Loucy (cell line): ENCODE results near the gene FOXP1.

Experiments used
- H2AFZ ChIP-seq: fragments of 200-600 bp; sonication (generic); 2 replicates; pipeline ENCODE4 v1.6.0; 2016; ENCODE audit warnings: antibody characterized with exemption, mild to moderate bottlenecking, low read length, moderate library complexity
- H3F3A ChIP-seq: fragments of 200-600 bp; 2 replicates; pipeline ENCODE4 v1.6.0; 2016; ENCODE audit warnings: antibody characterized with exemption, low read depth, mild to moderate bottlenecking
- H3K27me3 ChIP-seq: fragments of 200-600 bp; sonication (generic); 2 replicates; pipeline ENCODE4 v1.6.1; 2014; ENCODE audit warnings: low read length, mild to moderate bottlenecking; ENCODE audit not compliant: insufficient read depth, poor library complexity, severe bottlenecking
- H3K36me3 ChIP-seq: fragments of 200-600 bp; sonication (generic); 2 replicates; pipeline ENCODE4 v1.6.1; 2016; ENCODE audit warnings: low read length; ENCODE audit not compliant: insufficient read depth
- H3K4me1 ChIP-seq: fragments of 200-600 bp; sonication (generic); 2 replicates; pipeline ENCODE4 v1.5.1; 2014; ENCODE audit warnings: low read length, mild to moderate bottlenecking; ENCODE audit not compliant: insufficient read depth, poor library complexity, severe bottlenecking
- H3K4me2 ChIP-seq: fragments of 200-600 bp; sonication (generic); 2 replicates; pipeline ENCODE4 v1.6.0; 2014; ENCODE audit warnings: antibody characterized with exemption, low read length, low read depth, mild to moderate bottlenecking; ENCODE audit not compliant: poor library complexity, severe bottlenecking
- H3K4me3 ChIP-seq: fragments of 200-600 bp; sonication (generic); 2 replicates; pipeline ENCODE4 v1.5.1; 2014; ENCODE audit warnings: low read length, mild to moderate bottlenecking, mixed read lengths; ENCODE audit not compliant: poor library complexity, severe bottlenecking
- H3K79me2 ChIP-seq: fragments of 200-600 bp; sonication (generic); 2 replicates; pipeline ENCODE4 v1.6.1; 2014; ENCODE audit warnings: low read length; ENCODE audit not compliant: insufficient read depth
- H3K9ac ChIP-seq: fragments of 200-600 bp; sonication (generic); 2 replicates; pipeline ENCODE4 v1.6.0; 2014; ENCODE audit warnings: mild to moderate bottlenecking, low read depth, low read length, moderate library complexity; ENCODE audit not compliant: poor library complexity, severe bottlenecking
- H3K9me2 ChIP-seq: fragments of 200-600 bp; sonication (generic); replicated peaks from 2 replicates; pipeline ENCODE4 v1.6.1; 2016; ENCODE audit warnings: low read depth, low read length, mixed read lengths
- H3K9me3 ChIP-seq: fragments of 200-600 bp; sonication (generic); 2 replicates; pipeline ENCODE4 v1.6.1; 2014; ENCODE audit warnings: mild to moderate bottlenecking, antibody characterized with exemption, low read length, low read depth; ENCODE audit not compliant: insufficient read depth
- H4K20me1 ChIP-seq: fragments of 200-600 bp; sonication (generic); 2 replicates; pipeline ENCODE4 v1.6.0; 2014; ENCODE audit warnings: antibody characterized with exemption, low read length, mild to moderate bottlenecking; ENCODE audit not compliant: insufficient read depth, poor library complexity, severe bottlenecking
- CTCF ChIP-seq: fragments of 200-600 bp; sonication (generic); conservative IDR thresholded peaks from 2 replicates; pipeline ENCODE4 v1.5.1; 2014; ENCODE audit warnings: mild to moderate bottlenecking, antibody characterized with exemption, low read length
- EZH2phosphoT487 ChIP-seq: fragments of 200-600 bp; IDR thresholded peaks from 2 replicates; pipeline ENCODE4 v1.6.1; 2018; ENCODE audit warnings: antibody characterized with exemption, mild to moderate bottlenecking, moderate library complexity, borderline replicate concordance

The FOXP1 gene

DNA sequence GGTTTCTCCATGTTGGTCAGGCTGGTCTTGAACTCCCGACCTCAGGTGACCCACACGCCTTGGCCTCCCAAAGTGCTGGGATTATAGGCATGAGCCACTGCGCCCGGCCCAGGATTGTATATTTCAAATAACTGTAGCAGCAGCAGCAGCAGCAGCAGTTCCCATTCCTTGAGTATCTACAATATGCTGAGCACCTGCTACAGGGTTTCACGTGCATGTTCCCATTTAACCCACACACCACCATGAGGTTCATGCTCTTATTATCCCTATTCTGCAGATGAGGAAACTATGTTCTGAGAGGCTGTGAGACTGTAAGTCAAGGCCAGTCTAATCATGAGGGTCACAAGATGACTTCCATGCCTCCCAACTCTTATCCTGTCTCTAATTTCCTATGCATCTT, 30.9 kb upstream of the FOXP1 start:
- H3K9me3 ChIP-seq: no peaks in the 10 kb centered on the region
- no peaks in the 10 kb centered on the region for H3K36me3 ChIP-seq
- no peak overlapping the region for H3K4me2 ChIP-seq
- no peaks in the 10 kb centered on the region for H3K4me1 ChIP-seq
- no peaks in the 10 kb centered on the region for H3F3A ChIP-seq
- H4K20me1 ChIP-seq: no peaks in the 10 kb centered on the region
- no peak overlapping the region for H3K4me3 ChIP-seq
- H2AFZ ChIP-seq: no peak overlapping the region
- no peak overlapping the region for H3K9ac ChIP-seq
- no peak for TF ChIP-seq EZH2phosphoT487
- no peak for TF ChIP-seq CTCF
- H3K79me2 ChIP-seq: no peaks in the 10 kb centered on the region
- H3K27me3 ChIP-seq: no peaks in the 10 kb centered on the region
- no peaks in the 10 kb centered on the region for H3K9me2 ChIP-seq

DNA sequence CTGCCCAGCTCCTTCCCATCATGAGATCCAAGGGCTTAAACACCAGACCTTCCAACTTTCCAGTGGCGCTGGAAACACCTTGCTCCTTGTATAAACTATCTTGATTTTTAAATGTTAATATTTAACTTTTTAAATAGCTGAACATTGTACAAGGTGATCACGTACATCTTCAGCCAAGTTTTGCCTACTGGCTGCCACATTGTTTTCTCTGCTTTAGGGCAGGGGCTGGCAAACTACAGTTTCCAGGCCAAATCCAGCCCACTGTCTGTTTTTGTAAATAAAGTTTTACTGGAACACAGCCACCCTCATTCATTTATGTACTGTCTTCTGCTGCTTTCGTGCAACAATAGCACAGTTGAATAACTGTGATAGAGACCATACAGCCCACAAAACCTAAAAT, 27.6 kb upstream of the FOXP1 start:
- Histone ChIP-seq H3K4me1 (no peaks in the 10 kb centered on the region), H3K9ac (no peak overlapping the region), H3K27me3 (no peaks in the 10 kb centered on the region), H3K4me3 (no peak overlapping the region), H3K79me2 (no peaks in the 10 kb centered on the region), H3K9me3 (peaks cover 4% of the 10 kb centered on the region; the same call in 1 of the 2 replicates), H3K9me2 (no peaks in the 10 kb centered on the region), H3K4me2 (no peak overlapping the region), H2AFZ (no peak overlapping the region), H4K20me1 (no peaks in the 10 kb centered on the region), H3K36me3 (no peaks in the 10 kb centered on the region), H3F3A (no peaks in the 10 kb centered on the region)
- TF ChIP-seq EZH2phosphoT487 (no peak), CTCF (no peak)

DNA sequence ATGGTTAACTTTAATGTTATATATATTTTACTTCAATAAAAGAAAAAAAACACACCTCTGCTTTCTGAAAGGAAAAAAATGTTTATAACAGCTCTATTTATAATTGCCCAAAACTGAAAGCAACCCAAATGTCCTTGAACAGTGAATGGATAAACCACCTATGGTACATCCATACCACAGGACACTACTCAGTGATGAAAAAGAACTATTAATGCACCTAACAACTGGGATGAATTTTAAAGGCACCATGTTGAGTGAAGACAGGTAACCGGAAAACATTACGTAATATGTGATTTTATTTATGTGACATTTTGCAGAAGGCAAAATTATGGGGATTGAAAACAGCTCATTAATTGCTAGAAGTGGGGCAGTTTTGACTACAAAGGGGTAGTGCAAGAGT, 23.8 kb upstream of the FOXP1 start:
- Histone ChIP-seq H2AFZ (no peak overlapping the region), H3K4me3 (no peak overlapping the region), H3K27me3 (no peaks in the 10 kb centered on the region), H3K9me3 (peaks cover 4% of the 10 kb centered on the region; the same call in 1 of the 2 replicates), H3K9me2 (no peaks in the 10 kb centered on the region), H3F3A (no peaks in the 10 kb centered on the region), H3K79me2 (no peaks in the 10 kb centered on the region), H3K36me3 (no peaks in the 10 kb centered on the region), H3K4me1 (no peaks in the 10 kb centered on the region), H3K9ac (no peak overlapping the region), H4K20me1 (no peaks in the 10 kb centered on the region), H3K4me2 (no peak overlapping the region)
- no peak for TF ChIP-seq EZH2phosphoT487
- TF ChIP-seq CTCF: no peak
